SW 1271 (cell line): ENCODE results near the gene KIT.

Experiments
- DNase-seq, 2 experiments: peaks; one replicate each; lab custom pipeline; 2025; lab: John Stamatoyannopoulos, UW

Gene KIT

DNA sequence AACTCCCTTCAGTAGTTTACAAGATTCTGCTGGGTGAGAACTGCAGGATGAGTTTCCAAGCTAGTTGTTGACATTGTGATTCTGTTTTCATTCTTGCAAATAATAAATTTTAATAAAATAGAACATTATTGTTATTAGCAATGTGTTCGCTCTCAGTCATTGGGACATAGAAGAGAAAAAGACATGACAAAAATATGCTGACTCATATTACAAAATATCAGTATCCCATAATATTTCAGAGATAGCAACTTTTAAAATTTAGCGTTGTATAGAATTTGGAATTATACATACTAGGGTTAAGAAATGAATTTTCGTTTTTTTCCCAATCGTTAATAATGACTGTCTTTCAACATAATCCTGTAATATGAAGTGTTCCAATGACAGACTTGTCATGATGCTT, 45.4 kb downstream of the KIT start:
- no peak for DNase-seq

DNA sequence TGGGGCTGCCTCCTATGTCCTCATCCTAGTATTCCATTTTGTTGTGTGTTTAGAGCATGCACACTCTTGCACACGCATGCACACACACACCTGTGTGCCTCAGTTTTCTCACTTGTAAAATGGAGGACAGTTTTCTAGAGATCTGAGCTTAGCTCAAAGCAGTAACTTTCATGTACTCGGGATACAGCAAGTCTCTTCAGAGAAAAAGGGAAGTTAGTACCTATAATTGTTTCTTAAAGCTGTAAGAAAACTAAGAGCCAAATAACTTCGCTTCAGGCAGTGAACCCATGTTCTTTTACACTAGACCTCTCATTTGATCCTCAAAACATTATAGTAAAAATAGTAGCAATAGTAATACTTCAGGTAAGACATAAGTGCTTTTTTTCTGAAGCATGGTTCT, 49.6 kb downstream of the KIT start:
- DNase-seq, result no peak

DNA sequence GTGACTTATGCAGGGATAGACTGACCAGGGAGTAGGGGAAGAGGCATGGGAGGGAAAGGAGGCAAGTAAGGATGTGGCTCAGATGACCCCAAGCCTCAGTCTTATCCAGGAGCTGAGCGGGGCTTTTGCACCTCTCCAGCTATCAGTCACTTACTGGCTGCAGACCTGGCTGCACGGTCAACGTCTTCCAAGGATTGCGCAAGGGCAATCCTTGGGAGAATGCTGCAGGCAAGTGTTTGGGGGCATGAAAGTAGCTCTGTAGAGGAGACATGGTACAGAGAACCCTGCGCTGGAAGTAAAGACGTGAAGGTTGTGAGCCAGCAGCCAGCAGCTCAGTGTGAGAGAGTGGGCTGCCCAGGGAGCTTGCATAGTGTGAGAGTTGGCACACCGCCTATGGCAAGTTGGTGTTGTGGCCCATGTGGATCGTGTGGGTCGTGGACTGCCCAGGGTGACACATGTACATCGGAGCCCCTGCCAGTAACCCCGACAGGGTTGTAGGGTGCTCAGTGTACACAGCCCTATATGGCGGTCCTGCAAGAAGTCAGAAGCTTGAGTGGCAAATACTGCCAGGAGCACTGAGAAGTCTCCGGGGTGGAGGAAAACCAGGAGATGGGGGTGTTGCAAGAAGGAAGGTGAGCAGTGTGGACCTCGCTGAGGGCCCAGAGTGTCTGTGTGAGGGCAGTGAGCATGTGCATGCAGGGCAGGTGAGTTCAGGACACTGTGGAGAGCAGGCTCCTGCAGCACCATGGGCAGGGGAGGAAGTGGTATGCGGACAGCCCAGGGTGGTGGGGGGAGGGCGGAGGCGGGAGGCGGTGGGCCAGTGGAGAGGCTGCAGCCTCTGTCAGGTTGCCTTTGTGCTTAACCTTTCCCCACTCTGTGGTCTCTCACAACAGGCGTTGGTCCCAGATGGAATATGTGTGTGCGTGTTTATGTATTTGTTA, 50.9 kb downstream of the KIT start:
- no peak for DNase-seq

DNA sequence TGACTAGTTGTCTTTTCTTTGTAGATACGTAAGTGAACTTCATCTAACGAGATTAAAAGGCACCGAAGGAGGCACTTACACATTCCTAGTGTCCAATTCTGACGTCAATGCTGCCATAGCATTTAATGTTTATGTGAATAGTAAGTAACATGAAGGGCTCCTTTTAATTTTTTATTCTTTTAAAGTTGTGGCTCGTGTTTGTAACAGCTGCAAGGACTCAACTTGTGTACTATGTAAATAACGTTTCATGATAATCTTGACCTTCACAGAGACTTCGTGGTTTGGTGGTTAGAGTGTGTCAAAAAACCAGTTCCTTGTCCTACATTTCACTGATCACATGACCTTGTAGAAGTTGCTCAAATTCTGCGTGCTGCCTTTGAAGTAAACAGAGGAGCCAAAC, 51.6 kb downstream of the KIT start:
- DNase-seq, result no peak

DNA sequence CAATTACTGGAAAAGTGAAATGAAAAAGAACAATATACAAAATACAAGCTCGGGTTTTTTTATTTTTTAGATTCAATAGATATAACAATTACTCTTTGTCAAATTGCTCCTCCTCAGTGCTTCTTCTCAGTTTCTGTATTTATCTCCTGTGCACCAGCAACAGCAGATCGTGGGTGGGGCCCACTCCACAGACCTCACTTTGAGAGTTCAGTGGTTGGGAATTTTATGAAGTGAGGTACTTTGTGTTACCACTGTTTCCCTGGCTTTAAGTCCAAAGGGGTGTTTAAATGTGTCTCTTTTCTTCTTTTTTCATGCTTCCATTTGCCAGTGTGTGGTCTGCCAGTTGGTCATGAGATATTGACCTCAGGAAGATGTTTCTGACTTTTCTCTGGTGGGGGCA, 54.4 kb downstream of the KIT start:
- no peak for DNase-seq

DNA sequence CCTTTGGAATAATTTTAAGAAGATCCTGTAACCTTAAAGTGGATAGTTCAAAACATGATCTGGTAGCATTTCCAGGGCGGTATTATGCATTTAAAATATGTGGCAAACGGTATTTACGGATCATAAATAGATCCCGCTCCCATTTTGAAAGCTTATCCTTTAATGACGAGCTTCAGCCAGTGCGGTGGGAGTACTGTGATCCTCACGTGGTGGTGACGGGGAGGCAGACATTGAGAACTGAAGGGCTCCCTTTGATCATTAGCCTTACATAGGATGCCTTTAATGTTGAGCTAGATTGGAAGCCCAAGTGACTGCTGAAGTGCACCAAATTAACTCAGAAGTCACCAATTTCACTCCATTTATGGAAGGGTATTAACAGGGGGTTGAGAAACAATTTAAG, 56.9 kb downstream of the KIT start:
- no peak for DNase-seq

DNA sequence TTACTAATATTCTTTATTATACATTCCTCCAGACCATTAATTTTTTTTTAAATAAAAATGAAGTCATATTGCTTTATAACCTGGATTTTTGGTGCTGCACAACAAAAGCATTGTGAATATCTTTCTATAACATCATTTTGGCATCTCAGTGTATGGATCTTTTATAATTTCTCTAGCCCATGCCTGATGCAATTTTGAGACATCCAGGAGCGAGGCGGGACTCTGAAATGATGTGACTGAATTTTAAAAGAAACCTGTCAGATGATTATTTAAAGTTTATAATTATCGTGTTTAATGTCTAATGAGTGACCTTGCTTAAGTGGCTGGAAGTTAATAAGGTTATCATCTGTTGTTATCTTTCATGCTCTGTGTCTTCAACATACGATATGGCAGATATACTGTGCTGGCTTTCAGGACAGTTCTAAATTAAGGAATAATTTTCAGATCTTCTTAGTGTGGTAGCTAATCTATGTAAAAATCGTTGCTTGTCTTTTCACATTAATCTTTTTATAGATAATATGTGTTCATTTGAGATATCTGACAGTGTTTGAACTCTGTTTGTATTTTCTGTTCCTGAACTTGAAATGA, 58.8 kb downstream of the KIT start:
- no peak for DNase-seq

DNA sequence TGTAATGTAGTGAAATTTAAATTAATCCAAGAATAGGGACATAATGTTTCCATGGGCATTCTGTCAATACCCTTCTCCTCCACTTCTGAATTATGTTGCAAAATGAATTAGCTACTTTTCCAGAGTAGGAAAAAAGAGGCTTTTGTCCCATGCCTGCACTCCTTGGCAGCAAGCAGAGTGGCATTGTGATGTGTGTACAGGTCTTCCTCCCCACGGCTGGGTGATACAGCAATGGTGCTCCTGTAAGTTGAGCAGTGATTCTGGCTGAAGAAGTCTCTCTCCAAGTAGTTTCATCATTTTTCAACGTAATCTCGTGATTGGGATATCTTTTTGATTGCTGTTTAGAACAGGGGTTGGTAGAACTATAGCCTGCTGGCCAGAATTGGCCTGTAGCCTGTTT, 59.9 kb downstream of the KIT start:
- DNase-seq, result no peak

DNA sequence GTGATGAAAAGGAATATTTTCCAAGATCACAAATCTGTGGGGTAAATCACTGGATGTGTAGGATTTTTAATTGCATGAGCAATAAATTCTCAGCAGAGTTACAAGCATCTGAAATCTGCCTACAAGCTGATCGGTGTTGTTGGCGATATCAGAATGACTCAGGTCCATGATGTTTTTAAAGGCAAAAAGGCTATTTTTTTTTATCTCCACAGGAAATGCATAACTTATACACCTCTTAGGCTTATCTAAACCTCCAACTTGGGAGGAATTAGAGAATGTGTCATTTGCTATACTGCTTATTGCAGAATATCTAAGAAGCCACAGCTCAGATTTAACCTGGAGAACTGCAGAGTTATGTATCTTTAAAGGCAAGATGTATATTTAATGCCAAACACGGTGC, 61.6 kb downstream of the KIT start:
- DNase-seq, result no peak

DNA sequence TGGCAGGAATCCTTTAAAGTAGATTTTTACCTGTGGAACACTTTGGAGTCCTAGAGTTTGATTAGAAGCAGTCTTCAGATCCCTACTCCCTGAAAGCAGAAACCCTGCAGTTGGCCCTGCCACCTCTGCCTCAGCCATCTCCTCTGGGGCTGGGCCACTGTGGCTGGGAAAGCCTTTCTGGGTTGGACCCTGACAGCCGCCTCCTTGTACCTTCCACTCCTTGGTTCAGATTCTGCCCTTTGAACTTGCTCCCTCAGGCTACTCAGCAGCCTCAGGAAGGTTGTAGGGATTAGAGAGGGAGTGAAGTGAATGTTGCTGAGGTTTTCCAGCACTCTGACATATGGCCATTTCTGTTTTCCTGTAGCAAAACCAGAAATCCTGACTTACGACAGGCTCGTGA, 65.5 kb downstream of the KIT start:
- DNase-seq, result no peak

DNA sequence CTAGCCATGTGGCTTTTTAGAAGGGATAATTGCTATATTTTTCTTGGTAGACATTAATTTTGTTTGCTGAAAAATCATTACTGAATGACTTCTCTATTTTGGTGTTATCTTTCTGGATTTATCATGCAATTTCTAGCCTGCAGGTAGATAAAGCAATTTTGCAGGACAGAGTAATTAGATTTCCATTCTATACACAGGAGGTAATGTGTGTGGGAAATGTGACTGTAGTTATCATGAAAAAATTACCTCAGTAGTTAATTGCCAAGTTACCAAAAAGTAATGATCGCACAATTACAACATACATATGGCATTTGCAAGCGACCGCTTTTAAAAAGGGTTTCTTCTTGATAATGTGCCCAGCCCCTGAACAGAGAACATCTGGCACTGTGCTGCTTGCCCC, 66.1 kb downstream of the KIT start:
- no peak for DNase-seq

DNA sequence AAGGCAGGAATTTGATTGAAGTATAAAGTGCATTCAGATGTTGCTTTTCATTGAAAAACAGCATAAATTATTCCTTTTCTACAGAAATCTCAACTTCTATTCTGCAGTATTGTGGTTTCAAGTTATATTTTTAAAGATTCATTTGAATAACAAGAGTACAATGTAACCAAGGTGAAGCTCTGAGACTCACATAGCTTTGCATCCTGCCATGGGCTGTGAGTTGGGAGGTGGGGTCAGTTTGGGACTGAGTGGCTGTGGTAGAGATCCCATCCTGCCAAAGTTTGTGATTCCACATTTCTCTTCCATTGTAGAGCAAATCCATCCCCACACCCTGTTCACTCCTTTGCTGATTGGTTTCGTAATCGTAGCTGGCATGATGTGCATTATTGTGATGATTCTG, 69.2 kb downstream of the KIT start:
- DNase-seq, result no peak

DNA sequence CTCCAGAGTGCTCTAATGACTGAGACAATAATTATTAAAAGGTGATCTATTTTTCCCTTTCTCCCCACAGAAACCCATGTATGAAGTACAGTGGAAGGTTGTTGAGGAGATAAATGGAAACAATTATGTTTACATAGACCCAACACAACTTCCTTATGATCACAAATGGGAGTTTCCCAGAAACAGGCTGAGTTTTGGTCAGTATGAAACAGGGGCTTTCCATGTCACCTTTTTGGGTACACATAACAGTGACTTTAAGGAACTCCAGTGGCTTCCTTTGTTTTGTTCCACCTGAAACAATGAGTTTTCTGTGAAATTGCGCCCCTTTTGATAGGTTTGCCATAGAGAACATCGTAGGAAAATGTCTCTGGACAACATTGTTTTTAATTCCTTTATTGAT, 69.6 kb downstream of the KIT start:
- DNase-seq, result no peak

DNA sequence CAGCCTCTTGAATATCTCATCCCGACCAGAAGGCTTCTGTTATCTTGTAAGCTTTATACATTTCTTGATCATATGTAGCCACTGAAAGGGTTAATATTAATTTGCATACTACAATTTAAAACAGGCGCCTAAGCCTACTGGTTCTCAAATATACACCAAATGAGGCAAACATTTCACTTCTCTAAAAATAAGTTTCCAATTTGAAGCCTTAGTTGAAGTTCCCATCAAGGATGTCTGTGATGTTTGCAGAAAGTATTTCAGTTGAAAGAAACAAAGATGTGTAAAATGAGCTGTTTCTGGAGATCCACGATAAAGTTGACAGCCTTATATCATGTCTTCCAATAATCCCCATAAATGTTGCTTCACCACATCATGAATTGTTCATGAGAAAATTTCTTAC, 70.6 kb downstream of the KIT start:
- DNase-seq, result no peak

DNA sequence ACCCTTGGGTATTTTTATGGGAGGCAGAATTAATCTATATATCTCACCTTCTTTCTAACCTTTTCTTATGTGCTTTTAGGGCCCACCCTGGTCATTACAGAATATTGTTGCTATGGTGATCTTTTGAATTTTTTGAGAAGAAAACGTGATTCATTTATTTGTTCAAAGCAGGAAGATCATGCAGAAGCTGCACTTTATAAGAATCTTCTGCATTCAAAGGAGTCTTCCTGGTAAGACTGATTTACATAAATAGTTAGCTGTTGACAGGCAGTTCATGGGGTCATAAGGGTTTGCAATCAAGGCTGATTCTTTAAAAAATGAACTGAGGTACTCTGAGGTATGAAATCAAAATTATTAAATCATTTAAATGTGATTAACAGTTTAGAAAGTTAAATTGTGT, 71.5 kb downstream of the KIT start:
- DNase-seq, result no peak

DNA sequence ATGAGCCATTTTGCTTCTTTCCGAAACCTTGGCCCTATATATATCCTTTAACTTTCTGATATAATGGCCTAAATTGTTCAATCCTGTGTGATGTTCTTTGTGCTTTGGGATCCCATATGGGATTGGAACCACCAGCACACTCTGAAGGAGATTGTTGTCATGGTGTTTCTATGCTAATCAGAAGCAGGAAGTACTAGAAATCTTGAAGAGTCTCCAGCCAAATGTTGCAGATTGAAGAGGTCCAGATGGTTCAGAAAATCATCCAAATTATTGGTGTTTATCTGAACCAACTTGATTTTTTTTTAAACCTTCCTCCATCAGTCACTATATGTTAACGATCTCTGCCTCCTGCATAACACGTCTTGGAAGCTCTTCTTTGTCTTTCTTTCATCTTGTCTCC, 72.8 kb downstream of the KIT start:
- DNase-seq, result no peak

DNA sequence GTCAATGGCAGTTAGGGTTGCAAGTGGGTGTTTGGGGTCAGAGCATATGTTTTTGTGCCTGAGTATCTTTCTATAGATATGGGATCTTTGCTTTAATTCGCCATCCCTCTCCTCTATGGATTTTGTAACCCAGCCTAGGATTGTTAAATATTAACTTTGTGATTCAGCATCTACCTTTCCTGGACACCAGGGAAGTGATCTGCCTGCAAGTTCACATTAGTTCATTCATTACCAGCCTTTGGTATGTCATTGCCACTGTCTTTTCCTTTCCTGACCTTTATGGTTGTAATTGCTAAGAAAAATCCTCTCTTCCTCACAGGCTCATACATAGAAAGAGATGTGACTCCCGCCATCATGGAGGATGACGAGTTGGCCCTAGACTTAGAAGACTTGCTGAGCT, 73.8 kb downstream of the KIT start:
- no peak for DNase-seq

DNA sequence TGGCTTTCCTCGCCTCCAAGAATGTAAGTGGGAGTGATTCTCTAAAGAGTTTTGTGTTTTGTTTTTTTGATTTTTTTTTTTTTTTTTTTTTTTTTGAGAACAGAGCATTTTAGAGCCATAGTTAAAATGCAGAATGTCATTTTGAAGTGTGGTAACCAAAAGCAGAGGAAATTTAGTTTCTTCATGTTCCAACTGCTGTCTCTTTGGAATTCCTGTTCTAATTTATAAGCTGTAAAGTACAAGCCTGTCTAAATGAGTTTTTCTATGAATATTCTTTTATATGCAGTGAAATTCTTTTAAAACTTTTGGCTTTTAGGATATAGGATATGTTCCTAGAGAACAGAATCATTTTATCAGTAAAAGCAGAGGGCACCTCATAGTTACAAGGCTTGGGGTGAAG, 74.2 kb downstream of the KIT start:
- DNase-seq, result no peak

DNA sequence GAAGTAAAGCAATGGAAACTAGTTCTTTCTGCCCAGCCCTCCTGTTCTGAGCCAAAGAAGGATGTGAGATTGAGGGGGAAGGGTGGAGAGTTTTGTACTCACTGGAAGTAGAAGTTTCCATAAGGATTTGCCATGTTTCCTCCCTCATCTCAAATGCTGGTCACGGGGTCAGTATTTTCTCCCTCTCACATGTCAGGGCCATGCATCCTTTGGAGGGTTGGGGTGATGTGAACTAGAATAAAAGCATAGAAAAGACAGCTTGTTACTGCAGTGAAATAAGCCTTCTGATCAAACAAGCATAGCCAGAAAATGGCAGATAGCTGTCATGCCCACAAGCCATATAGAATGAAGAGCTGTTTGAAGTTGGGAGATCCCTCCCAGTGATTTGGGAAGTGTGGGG, 79.7 kb downstream of the KIT start:
- DNase-seq, result no peak

DNA sequence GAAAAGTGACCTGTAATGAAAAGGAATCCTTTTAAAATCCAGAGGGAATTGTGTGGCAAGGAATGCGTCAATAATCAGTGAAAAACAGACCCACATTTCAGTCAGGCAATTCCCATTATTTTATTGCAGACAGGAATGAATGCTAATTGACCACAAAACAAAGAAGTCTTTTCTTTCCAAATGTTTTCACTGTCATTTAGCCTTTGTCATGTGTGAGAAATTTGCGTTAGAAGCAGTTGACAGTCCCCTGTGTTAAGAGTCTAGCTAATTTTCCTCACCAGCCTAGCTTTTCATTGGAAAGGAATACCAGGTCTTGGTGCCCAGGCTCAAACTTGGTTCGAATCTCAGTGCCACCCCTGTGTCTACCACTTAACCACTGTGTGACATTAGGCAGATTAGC, 83.4 kb downstream of the KIT start:
- DNase-seq, result no peak

DNA sequence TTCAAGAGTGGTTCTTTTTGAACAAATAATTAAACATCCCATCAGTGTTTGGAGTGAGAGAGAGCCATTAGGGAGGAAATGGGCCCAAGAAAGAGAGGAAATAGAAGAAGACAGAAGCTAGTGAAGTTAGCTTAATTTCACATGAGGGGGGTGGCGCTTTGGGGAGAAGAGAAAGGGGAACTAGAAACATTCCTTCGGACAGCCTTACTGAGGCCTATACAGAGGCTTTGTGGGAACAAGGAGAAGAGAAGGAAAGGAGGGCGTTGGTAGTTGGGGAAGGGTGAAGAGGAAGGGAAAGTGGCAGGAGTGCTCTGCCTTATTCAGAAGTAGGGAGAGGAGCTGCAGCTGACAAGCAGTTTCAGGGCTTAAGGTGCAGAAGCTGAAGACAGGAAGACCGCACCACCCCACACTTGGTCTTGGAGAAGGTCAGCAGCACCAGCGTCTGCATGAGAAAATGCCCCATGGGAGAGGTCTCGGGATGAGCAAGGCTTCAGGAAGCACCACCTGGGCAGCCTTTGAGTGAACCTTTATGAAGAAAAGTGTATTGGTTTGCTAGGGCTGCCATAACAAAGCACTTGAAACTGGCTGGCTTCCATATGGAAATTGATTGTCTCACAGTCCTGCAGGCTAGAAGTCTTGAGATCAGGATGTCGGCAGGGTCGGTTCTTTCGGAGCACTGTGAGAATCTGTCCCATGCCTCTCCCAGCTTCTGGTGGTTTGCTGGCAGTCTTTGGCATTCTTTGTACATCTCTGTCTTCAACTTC, 85.1 kb downstream of the KIT start:
- no peak for DNase-seq

DNA sequence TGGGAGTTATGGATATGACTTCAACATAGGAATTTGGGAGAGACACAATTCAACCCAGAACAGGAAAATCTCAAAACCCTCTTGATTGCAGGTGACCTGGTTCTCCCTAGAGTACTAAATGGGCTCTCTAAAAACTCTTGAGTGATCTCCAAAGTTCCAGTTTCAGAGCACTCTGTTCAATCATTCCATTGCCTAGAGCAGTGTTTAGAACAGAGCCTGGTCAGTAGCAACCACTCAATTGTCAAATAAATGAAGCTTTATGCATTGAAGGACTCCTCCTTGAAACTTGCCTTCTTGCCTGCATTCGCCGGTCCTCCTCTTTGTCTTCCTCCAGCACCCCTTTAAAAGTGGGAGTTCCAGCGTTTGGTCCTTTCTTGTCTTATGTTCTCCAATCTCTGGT, 85.8 kb downstream of the KIT start:
- DNase-seq, result no peak

DNA sequence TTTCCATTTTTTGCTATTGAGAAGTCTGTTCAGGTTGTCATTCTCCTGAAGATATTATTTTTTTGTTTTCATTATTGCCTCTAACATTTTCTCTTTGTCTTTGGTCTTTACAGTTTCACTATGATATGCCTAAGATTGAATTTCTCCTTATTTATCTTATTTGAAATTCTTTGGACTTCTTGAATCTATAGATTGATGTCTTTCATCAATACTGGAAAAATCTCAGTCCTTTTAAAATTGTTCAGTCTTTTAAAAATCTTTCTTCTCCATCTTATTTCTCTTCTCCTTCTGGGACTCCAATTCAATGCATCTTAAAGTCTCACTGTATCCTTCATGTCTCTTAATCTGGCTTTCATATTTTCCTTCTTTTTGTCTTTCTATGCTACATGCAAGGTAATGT, 86.7 kb downstream of the KIT start:
- DNase-seq, result no peak
